ENCODE measurements around the gene ATP8A2.
"Not testable (repeated sequence)": the region's sequence is repeated elsewhere in the genome, so short reads cannot be mapped to it uniquely, and the experiment has no call there.

Gene ATP8A2

GRCh38 chr13:26041444-26041843, 669.7 kb downstream of the ATP8A2 start:
- DNase-seq (ENCODE audit: low spot score): no peak

GRCh38 chr13:26042785-26043184, 671.0 kb downstream of the ATP8A2 start:
- DNase-seq (ENCODE audit: low spot score): no peak

- DNase-seq (ENCODE audit: low spot score): no peak
Measured at GRCh38 chr13:26045142-26045541, 673.4 kb downstream of the ATP8A2 start.

- DNase-seq (ENCODE audit: low spot score): no peak
Measured at GRCh38 chr13:26046639-26047038, 674.9 kb downstream of the ATP8A2 start.

GRCh38 chr13:26047040-26047439, 675.3 kb downstream of the ATP8A2 start:
- DNase-seq (ENCODE audit: low spot score): no peak

GRCh38 chr13:26048741-26049140, 677.0 kb downstream of the ATP8A2 start:
- no peak for DNase-seq (ENCODE audit: low spot score)

GRCh38 chr13:26050568-26051230, 678.9 kb downstream of the ATP8A2 start:
- DNase-seq (ENCODE audit: low spot score): no peak

GRCh38 chr13:26051231-26051656, 679.5 kb downstream of the ATP8A2 start:
- no peak for DNase-seq (ENCODE audit: low spot score)

- DNase-seq (ENCODE audit: low spot score): peak; percentile 47
Measured at GRCh38 chr13:26051657-26052311, 680.0 kb downstream of the ATP8A2 start, which contains the start of gene SHISA2. TSS of gene SHISA2 (minus strand) at chr13:26052016. CDS start at chr13:26050975, 1,041 bp downstream.

- DNase-seq (ENCODE audit: low spot score): no peak
Measured at GRCh38 chr13:26052337-26052736, 680.6 kb downstream of the ATP8A2 start.

- no peak for DNase-seq (ENCODE audit: low spot score)
Measured at GRCh38 chr13:26053418-26053980, 681.7 kb downstream of the ATP8A2 start.

- DNase-seq (ENCODE audit: low spot score): no peak
Measured at GRCh38 chr13:26054896-26055295, 683.1 kb downstream of the ATP8A2 start.

GRCh38 chr13:26058704-26059103, 686.9 kb downstream of the ATP8A2 start:
- DNase-seq (ENCODE audit: low spot score): no peak

GRCh38 chr13:26060357-26060756, 688.6 kb downstream of the ATP8A2 start:
- DNase-seq (ENCODE audit: low spot score): no peak

GRCh38 chr13:26061256-26061655, 689.5 kb downstream of the ATP8A2 start:
- DNase-seq (ENCODE audit: low spot score): no peak

- DNase-seq (ENCODE audit: low spot score): no peak
Measured at GRCh38 chr13:26061947-26062346, 690.2 kb downstream of the ATP8A2 start.

GRCh38 chr13:26062853-26063444, 691.2 kb downstream of the ATP8A2 start:
- peak; percentile 85 for DNase-seq (ENCODE audit: low spot score)

- DNase-seq (ENCODE audit: low spot score): not testable (repeated sequence)
Measured at GRCh38 chr13:26066492-26066891, 694.7 kb downstream of the ATP8A2 start.

- DNase-seq (ENCODE audit: low spot score): no peak
Measured at GRCh38 chr13:26067601-26068000, 695.8 kb downstream of the ATP8A2 start.

- DNase-seq (ENCODE audit: low spot score): not testable (repeated sequence)
Measured at GRCh38 chr13:26068372-26068771, 696.6 kb downstream of the ATP8A2 start.

GRCh38 chr13:26069642-26070041, 697.9 kb downstream of the ATP8A2 start:
- DNase-seq (ENCODE audit: low spot score): not testable (repeated sequence)

- no peak for DNase-seq (ENCODE audit: low spot score)
Measured at GRCh38 chr13:26071691-26072090, 699.9 kb downstream of the ATP8A2 start.

GRCh38 chr13:26072335-26072734, 700.6 kb downstream of the ATP8A2 start:
- peak; percentile 18 for DNase-seq (ENCODE audit: low spot score)
